Urinary bladder (tissue), 4 donors: ENCODE data around the gene MORF4L1. TPM values are rescaled to one million over a fixed set of nuclear protein-coding genes. Genes with fewer than 3 reads are reported as not detected.
"Not testable (repeated sequence)": the region's sequence is repeated elsewhere in the genome, so short reads cannot be mapped to it uniquely, and the experiment has no call there.

ENCODE experiments used
- DNase-seq: peaks from one replicate; pipeline ENCODE4 v3.0.0-alpha.2; 2015; ENCODE audit errors: extremely low spot score
- H3K27ac ChIP-seq: one replicate; pipeline ENCODE4 v1.5.1; 2013; ENCODE audit warnings: low read depth, mild to moderate bottlenecking, moderate library complexity
- H3K36me3 ChIP-seq: one replicate; pipeline ENCODE4 v1.6.1; 2013; ENCODE audit warnings: mild to moderate bottlenecking, moderate library complexity; ENCODE audit not compliant: insufficient read depth
- H3K4me1 ChIP-seq: one replicate; pipeline ENCODE4 v1.6.1; 2013; ENCODE audit warnings: mild to moderate bottlenecking, moderate library complexity; ENCODE audit not compliant: insufficient read depth
- H3K4me3 ChIP-seq: one replicate; pipeline ENCODE4 v1.5.1; 2013; ENCODE audit warnings: low read depth, low read length
- WGBS: extraction: QIAGEN DNeasy Blood & Tissue Kit; methylation state at CpG from one replicate; pipeline ENCODE4 v1.1.7; 2013; 5-methylcytosine and 5-hydroxymethylcytosine counted together
- polyA plus RNA-seq: library from polyadenylated mRNA; stranded (reverse); fragments of 200-250 nt; gene quantifications from one replicate; pipeline ENCODE4 v1.2.3, GENCODE V29; 2013
- total RNA-seq: library from RNA; depleted of rRNA; stranded (reverse); fragments of >200 nt; gene quantifications from one replicate; pipeline ENCODE4 v1.2.3, GENCODE V29; 2014
- donor health status: healthy with polysubstance abuse.
- donor health status: healthy.

Gene MORF4L1
- total RNA-seq (465 TPM), polyA plus RNA-seq (392 TPM)

- peak; percentile 89 for DNase-seq
- no peaks in the 10 kb centered on the region for H3K36me3 ChIP-seq
- no peaks in the 10 kb centered on the region for H3K4me1 ChIP-seq
- WGBS = 4% methylated on average over 51 of the region's 52 CpGs
- H3K27ac ChIP-seq = peak within 1 kb of the TSS; percentile 99
- H3K4me3 ChIP-seq = peak within 1 kb of the TSS; percentile 96
Observed at GRCh38 chr15:78872155-78872971, at the start of gene MORF4L1. Gene MORF4L1, plus strand, starts transcription at chr15:78872890. Its CDS starts 128 bp downstream, at chr15:78873018.

- H3K4me3 ChIP-seq = no peak overlapping the region
Observed at GRCh38 chr15:78828920-78829319, 43.8 kb upstream of the MORF4L1 start.

GRCh38 chr15:78830514-78831228, 42.0 kb upstream of the MORF4L1 start:
- no peak for DNase-seq
- H3K36me3 ChIP-seq = no peaks in the 10 kb centered on the region
- no peak overlapping the region for H3K4me3 ChIP-seq
- 50% methylated on average over 52 of the region's 52 CpGs for WGBS
- H3K27ac ChIP-seq = no peak overlapping the region
- H3K4me1 ChIP-seq = no peaks in the 10 kb centered on the region

More at GRCh38 chr15:78828920-78829319, 43.8 kb upstream of the MORF4L1 start:
- H3K27ac ChIP-seq = no peak overlapping the region
- no peaks in the 10 kb centered on the region for H3K4me1 ChIP-seq
- no peaks in the 10 kb centered on the region for H3K36me3 ChIP-seq
- 79% methylated on average over 2 of the region's 2 CpGs for WGBS
- no peak for DNase-seq

- H3K27ac ChIP-seq = no peak overlapping the region
- no peaks in the 10 kb centered on the region for H3K36me3 ChIP-seq
- WGBS = 87% methylated on average over 73 of the region's 73 CpGs
- DNase-seq = no peak
- H3K4me1 ChIP-seq = no peaks in the 10 kb centered on the region
- no peak overlapping the region for H3K4me3 ChIP-seq
Observed at GRCh38 chr15:78831229-78832207, 41.2 kb upstream of the MORF4L1 start.

GRCh38 chr15:78836333-78836732, 36.4 kb upstream of the MORF4L1 start:
- DNase-seq = no peak
- 93% methylated on average over 1 of the region's 1 CpG for WGBS
- H3K4me1 ChIP-seq = no peaks in the 10 kb centered on the region
- H3K27ac ChIP-seq = no peak overlapping the region
- no peak overlapping the region for H3K4me3 ChIP-seq
- no peaks in the 10 kb centered on the region for H3K36me3 ChIP-seq

GRCh38 chr15:78837131-78837530, 35.6 kb upstream of the MORF4L1 start:
- Histone ChIP-seq H3K4me1 (no peaks in the 10 kb centered on the region), H3K36me3 (no peaks in the 10 kb centered on the region), H3K4me3 (no peak overlapping the region), H3K27ac (no peak overlapping the region)
- 47% methylated on average over 2 of the region's 2 CpGs for WGBS
- DNase-seq = no peak

GRCh38 chr15:78837543-78837942, 35.1 kb upstream of the MORF4L1 start:
- Histone ChIP-seq H3K4me1 (no peaks in the 10 kb centered on the region), H3K4me3 (no peak overlapping the region), H3K36me3 (no peaks in the 10 kb centered on the region), H3K27ac (no peak overlapping the region)
- 93% methylated on average over 8 of the region's 8 CpGs for WGBS
- no peak for DNase-seq

GRCh38 chr15:78838489-78838888, 34.2 kb upstream of the MORF4L1 start:
- H3K27ac ChIP-seq = no peak overlapping the region
- DNase-seq = no peak
- WGBS = 42% methylated on average over 3 of the region's 3 CpGs

DNA sequence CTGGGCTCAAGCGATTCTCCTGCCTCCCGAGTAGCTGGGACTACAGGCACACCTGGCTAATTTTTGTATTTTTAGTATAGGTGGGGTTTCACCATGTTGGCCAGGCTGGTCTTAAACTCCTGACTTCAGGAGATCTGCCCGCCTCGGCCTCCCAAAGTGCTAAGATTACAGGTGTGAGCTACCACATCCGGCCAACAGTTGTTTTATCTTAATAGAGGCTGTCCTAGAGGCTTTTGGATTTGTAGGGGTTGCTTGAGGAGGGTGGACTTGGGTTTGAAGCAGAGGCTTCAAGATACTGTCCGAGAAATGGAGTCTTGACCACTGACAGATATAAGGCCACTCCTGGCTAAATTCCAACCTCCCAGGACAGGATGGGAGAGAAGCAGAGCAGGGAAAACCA, 33.5 kb upstream of the MORF4L1 start:
- not testable (repeated sequence) for DNase-seq, H3K36me3 ChIP-seq, H3K27ac ChIP-seq, H3K4me1 ChIP-seq, H3K4me3 ChIP-seq
- 92% methylated on average over 6 of the region's 6 CpGs for WGBS

More at GRCh38 chr15:78838489-78838888, 34.2 kb upstream of the MORF4L1 start:
- H3K4me1 ChIP-seq = no peaks in the 10 kb centered on the region
- H3K4me3 ChIP-seq = no peak overlapping the region
- no peaks in the 10 kb centered on the region for H3K36me3 ChIP-seq

- DNase-seq = no peak
- no peak overlapping the region for H3K4me3 ChIP-seq
- no peaks in the 10 kb centered on the region for H3K4me1 ChIP-seq
- 47% methylated on average over 7 of the region's 7 CpGs for WGBS
- H3K27ac ChIP-seq = no peak overlapping the region
- no peaks in the 10 kb centered on the region for H3K36me3 ChIP-seq
Observed at GRCh38 chr15:78840661-78841375, 31.9 kb upstream of the MORF4L1 start.

DNA sequence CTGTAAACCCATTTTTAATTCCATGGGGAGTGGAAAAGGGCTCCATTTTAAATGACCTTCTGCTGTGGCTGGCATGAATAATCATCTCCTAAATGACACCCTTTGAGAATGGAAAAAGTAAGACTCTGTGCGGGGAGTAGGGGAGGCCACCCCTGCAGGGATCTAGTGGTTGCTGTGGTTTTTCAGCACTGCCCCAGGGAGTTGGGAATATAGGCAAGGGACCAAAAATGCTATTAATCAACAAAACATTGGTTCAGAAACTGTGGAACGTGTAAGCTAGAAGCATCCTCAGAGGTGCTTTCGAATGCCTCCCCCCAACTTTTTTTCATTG, 31.3 kb upstream of the MORF4L1 start:
- DNase-seq = no peak
- WGBS = 46% methylated on average over 3 of the region's 3 CpGs
- H3K4me3 ChIP-seq = no peak overlapping the region
- no peaks in the 10 kb centered on the region for H3K36me3 ChIP-seq
- H3K4me1 ChIP-seq = no peaks in the 10 kb centered on the region
- no peak overlapping the region for H3K27ac ChIP-seq

DNA sequence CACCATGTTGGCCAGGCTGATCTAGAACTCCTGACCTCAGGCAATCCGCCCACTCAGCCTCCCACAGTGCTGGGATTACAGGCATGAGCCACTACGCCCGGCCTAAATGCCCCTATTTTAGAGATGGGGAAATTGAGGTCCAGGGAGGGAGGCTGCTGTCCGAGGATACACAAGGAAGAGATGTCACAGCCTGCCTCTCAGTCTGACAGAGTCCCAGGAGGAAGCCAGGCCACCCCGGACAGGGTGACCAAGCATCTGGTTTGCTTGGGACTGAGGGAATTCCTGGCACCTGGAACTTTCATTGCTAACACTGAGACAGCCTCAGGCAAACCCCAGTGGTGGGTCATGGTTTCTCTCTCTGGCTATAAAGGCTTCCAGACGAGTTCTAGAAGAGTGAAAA, 30.8 kb upstream of the MORF4L1 start:
- Histone ChIP-seq H3K27ac (no peak overlapping the region), H3K4me3 (no peak overlapping the region), H3K4me1 (no peaks in the 10 kb centered on the region), H3K36me3 (no peaks in the 10 kb centered on the region)
- 87% methylated on average over 6 of the region's 6 CpGs for WGBS
- DNase-seq = no peak

DNA sequence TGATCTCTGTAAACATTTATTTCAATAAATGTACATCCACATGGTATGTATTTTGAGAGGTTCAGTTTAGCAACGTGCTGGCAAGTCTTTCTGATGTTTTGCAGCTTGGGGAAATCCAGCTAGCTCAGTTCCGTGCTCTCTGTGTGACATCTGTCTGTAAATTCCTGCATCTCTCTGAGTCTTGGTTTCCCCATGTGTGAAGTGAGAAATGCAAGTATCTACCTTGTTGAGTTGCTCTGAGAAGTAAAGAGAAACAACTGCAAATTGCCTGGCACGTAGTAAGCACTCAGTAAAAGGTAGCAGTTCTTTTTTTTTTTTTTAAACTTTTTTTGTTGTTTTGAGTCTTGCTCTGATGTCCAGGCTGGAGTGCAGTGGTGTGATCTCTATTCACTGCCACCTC, 30.2 kb upstream of the MORF4L1 start:
- Histone ChIP-seq H3K27ac (no peak overlapping the region), H3K36me3 (no peaks in the 10 kb centered on the region), H3K4me3 (no peak overlapping the region), H3K4me1 (no peaks in the 10 kb centered on the region)
- 87% methylated on average over 3 of the region's 3 CpGs for WGBS
- DNase-seq = no peak
